Activated CD4-positive, alpha-beta T cell treated with anti-CD3 and anti-CD28 coated beads, Interleukin-2, amount 10 ng/mL, durations not matched to agents 24 days and 14 days (primary cell): ENCODE data around the gene HMCN1. TPM values are rescaled to one million over a fixed set of nuclear protein-coding genes. Genes with fewer than 3 reads are reported as not detected.

ENCODE experiments used
- DNase-seq: peaks from one replicate; pipeline ENCODE4 v3.0.0; 2022
- H3K27ac Mint-ChIP-seq: one replicate; pipeline ENCODE4 v1.8.0; 2022; ENCODE audit warnings: mild to moderate bottlenecking, mixed read lengths
- H3K27me3 Mint-ChIP-seq: one replicate; pipeline ENCODE4 v1.8.0; 2022; ENCODE audit warnings: mixed read lengths
- H3K36me3 Mint-ChIP-seq: one replicate; pipeline ENCODE4 v1.8.0; 2022; ENCODE audit warnings: low read depth, mild to moderate bottlenecking, mixed read lengths
- H3K4me1 Mint-ChIP-seq: one replicate; pipeline ENCODE4 v1.8.0; 2021; ENCODE audit warnings: mixed read lengths
- H3K4me3 Mint-ChIP-seq: one replicate; pipeline ENCODE4 v1.8.0; 2022; ENCODE audit warnings: mild to moderate bottlenecking, moderate library complexity, mixed read lengths
- H3K9me3 Mint-ChIP-seq: one replicate; pipeline ENCODE4 v1.8.0; 2021; ENCODE audit warnings: mixed read lengths
- intact Hi-C: fragments of 100-400 bp; cut with micrococcal nuclease; formaldehyde crosslinking; loops from one replicate; pipeline ENCODE4 v1.15.1; 2023
- total RNA-seq: library from RNA; stranded (reverse); gene quantifications from 2 replicates; pipeline ENCODE4 v1.2.3, GENCODE V29; 2022

HMCN1 gene
- total RNA-seq, 1 donor from 2014 or later: not detected

GRCh38 chr1:185894791-185895190 is 160.6 kb downstream of the HMCN1 start:
- no peaks in the 10 kb centered on the region for H3K4me1 Mint-ChIP-seq
- no peaks in the 10 kb centered on the region for H3K9me3 Mint-ChIP-seq
- no peaks in the 10 kb centered on the region for H3K27me3 Mint-ChIP-seq
- H3K4me3 Mint-ChIP-seq: no peak overlapping the region
- no peaks in the 10 kb centered on the region for H3K36me3 Mint-ChIP-seq
- no peak for DNase-seq
- no peak overlapping the region for H3K27ac Mint-ChIP-seq
- intact Hi-C loops: no loop called here

GRCh38 chr1:185895208-185895900 is 161.2 kb downstream of the HMCN1 start:
- intact Hi-C loops: no loop called here
- no peak overlapping the region for H3K4me3 Mint-ChIP-seq
- H3K4me1 Mint-ChIP-seq: no peaks in the 10 kb centered on the region
- H3K27me3 Mint-ChIP-seq: no peaks in the 10 kb centered on the region
- DNase-seq: no peak
- H3K36me3 Mint-ChIP-seq: no peaks in the 10 kb centered on the region
- no peak overlapping the region for H3K27ac Mint-ChIP-seq
- H3K9me3 Mint-ChIP-seq: no peaks in the 10 kb centered on the region

GRCh38 chr1:185896863-185897262 is 162.7 kb downstream of the HMCN1 start:
- H3K27me3 Mint-ChIP-seq: no peaks in the 10 kb centered on the region
- H3K4me1 Mint-ChIP-seq: no peaks in the 10 kb centered on the region
- no peaks in the 10 kb centered on the region for H3K36me3 Mint-ChIP-seq
- intact Hi-C loops: no loop called here
- no peak for DNase-seq
- H3K4me3 Mint-ChIP-seq: no peak overlapping the region
- H3K27ac Mint-ChIP-seq: no peak overlapping the region
- H3K9me3 Mint-ChIP-seq: no peaks in the 10 kb centered on the region

- Mint-ChIP-seq H3K27me3 (no peaks in the 10 kb centered on the region), H3K4me3 (no peak overlapping the region), H3K4me1 (no peaks in the 10 kb centered on the region), H3K9me3 (no peaks in the 10 kb centered on the region), H3K36me3 (no peaks in the 10 kb centered on the region), H3K27ac (no peak overlapping the region)
- DNase-seq: no peak
- intact Hi-C loops: no loop called here
Observed at GRCh38 chr1:185906186-185906585, 172.0 kb downstream of the HMCN1 start.

GRCh38 chr1:185907246-185907645 is 173.1 kb downstream of the HMCN1 start:
- no peak overlapping the region for H3K4me3 Mint-ChIP-seq
- no peaks in the 10 kb centered on the region for H3K36me3 Mint-ChIP-seq
- no peaks in the 10 kb centered on the region for H3K9me3 Mint-ChIP-seq
- H3K27me3 Mint-ChIP-seq: no peaks in the 10 kb centered on the region
- no peak for DNase-seq
- intact Hi-C loops: no loop called here
- H3K27ac Mint-ChIP-seq: no peak overlapping the region
- H3K4me1 Mint-ChIP-seq: no peaks in the 10 kb centered on the region

GRCh38 chr1:185911978-185912377 is 177.8 kb downstream of the HMCN1 start:
- Mint-ChIP-seq H3K27me3 (no peaks in the 10 kb centered on the region), H3K9me3 (no peaks in the 10 kb centered on the region), H3K36me3 (no peaks in the 10 kb centered on the region), H3K4me3 (no peak overlapping the region), H3K4me1 (no peaks in the 10 kb centered on the region), H3K27ac (no peak overlapping the region)
- intact Hi-C loops: no loop called here
- DNase-seq: no peak

GRCh38 chr1:185912504-185912903 is 178.3 kb downstream of the HMCN1 start:
- Mint-ChIP-seq H3K27ac (no peak overlapping the region), H3K36me3 (no peaks in the 10 kb centered on the region), H3K9me3 (no peaks in the 10 kb centered on the region), H3K27me3 (no peaks in the 10 kb centered on the region), H3K4me3 (no peak overlapping the region), H3K4me1 (no peaks in the 10 kb centered on the region)
- intact Hi-C loops: no loop called here
- DNase-seq: no peak

GRCh38 chr1:185914089-185914488 is 179.9 kb downstream of the HMCN1 start:
- no peak for DNase-seq
- intact Hi-C loops: no loop called here
- H3K9me3 Mint-ChIP-seq: no peaks in the 10 kb centered on the region
- no peak overlapping the region for H3K4me3 Mint-ChIP-seq
- no peaks in the 10 kb centered on the region for H3K27me3 Mint-ChIP-seq
- H3K4me1 Mint-ChIP-seq: no peaks in the 10 kb centered on the region
- H3K27ac Mint-ChIP-seq: no peak overlapping the region
- no peaks in the 10 kb centered on the region for H3K36me3 Mint-ChIP-seq

GRCh38 chr1:185916861-185917260 is 182.7 kb downstream of the HMCN1 start:
- no peak for DNase-seq
- Mint-ChIP-seq H3K36me3 (no peaks in the 10 kb centered on the region), H3K4me1 (no peaks in the 10 kb centered on the region), H3K27me3 (no peaks in the 10 kb centered on the region), H3K27ac (no peak overlapping the region), H3K9me3 (no peaks in the 10 kb centered on the region), H3K4me3 (no peak overlapping the region)
- intact Hi-C loops: no loop called here

GRCh38 chr1:185917646-185918045 is 183.5 kb downstream of the HMCN1 start:
- Mint-ChIP-seq H3K9me3 (no peaks in the 10 kb centered on the region), H3K4me1 (no peaks in the 10 kb centered on the region), H3K4me3 (no peak overlapping the region), H3K27ac (no peak overlapping the region), H3K27me3 (no peaks in the 10 kb centered on the region), H3K36me3 (no peaks in the 10 kb centered on the region)
- intact Hi-C loops: no loop called here
- DNase-seq: no peak

- intact Hi-C loops: no loop called here
- Mint-ChIP-seq H3K9me3 (no peaks in the 10 kb centered on the region), H3K4me1 (no peaks in the 10 kb centered on the region), H3K27ac (no peak overlapping the region), H3K27me3 (peaks cover 3% of the 10 kb centered on the region), H3K36me3 (no peaks in the 10 kb centered on the region), H3K4me3 (no peak overlapping the region)
- no peak for DNase-seq
Observed at GRCh38 chr1:185920602-185921001, 186.4 kb downstream of the HMCN1 start.

- H3K27ac Mint-ChIP-seq: no peak overlapping the region
- peaks cover 5% of the 10 kb centered on the region for H3K27me3 Mint-ChIP-seq
- no peaks in the 10 kb centered on the region for H3K36me3 Mint-ChIP-seq
- intact Hi-C loops: no loop called here
- H3K4me3 Mint-ChIP-seq: no peak overlapping the region
- no peaks in the 10 kb centered on the region for H3K4me1 Mint-ChIP-seq
- DNase-seq: no peak
- H3K9me3 Mint-ChIP-seq: no peaks in the 10 kb centered on the region
Observed at GRCh38 chr1:185921636-185922035, 187.4 kb downstream of the HMCN1 start.

- intact Hi-C loops: no loop called here
- H3K36me3 Mint-ChIP-seq: no peaks in the 10 kb centered on the region
- DNase-seq: no peak
- no peaks in the 10 kb centered on the region for H3K4me1 Mint-ChIP-seq
- H3K4me3 Mint-ChIP-seq: no peak overlapping the region
- H3K9me3 Mint-ChIP-seq: no peaks in the 10 kb centered on the region
- no peak overlapping the region for H3K27ac Mint-ChIP-seq
- peaks cover 5% of the 10 kb centered on the region for H3K27me3 Mint-ChIP-seq
Observed at GRCh38 chr1:185926588-185926987, 192.4 kb downstream of the HMCN1 start.

GRCh38 chr1:185929776-185930175 is 195.6 kb downstream of the HMCN1 start:
- H3K9me3 Mint-ChIP-seq: no peaks in the 10 kb centered on the region
- H3K27me3 Mint-ChIP-seq: peaks cover 6% of the 10 kb centered on the region
- H3K4me1 Mint-ChIP-seq: no peaks in the 10 kb centered on the region
- H3K36me3 Mint-ChIP-seq: no peaks in the 10 kb centered on the region
- DNase-seq: no peak
- H3K4me3 Mint-ChIP-seq: no peak overlapping the region
- H3K27ac Mint-ChIP-seq: no peak overlapping the region
- intact Hi-C loops: no loop called here

- Mint-ChIP-seq H3K9me3 (no peaks in the 10 kb centered on the region), H3K27me3 (peaks cover 2% of the 10 kb centered on the region), H3K4me3 (no peak overlapping the region), H3K4me1 (no peaks in the 10 kb centered on the region), H3K36me3 (no peaks in the 10 kb centered on the region), H3K27ac (no peak overlapping the region)
- no peak for DNase-seq
- intact Hi-C loops: no loop called here
Observed at GRCh38 chr1:185931438-185931837, 197.2 kb downstream of the HMCN1 start.
